MCF 10A (cell line): ENCODE data around the gene STIM1. TPM values are rescaled to one million over a fixed set of nuclear protein-coding genes. Genes with fewer than 3 reads are reported as not detected.

Experiments used
- BruUV-seq: library from RNA; stranded (reverse); fragments of 400-500 nt; replicated peaks from 2 replicates; lab custom pipeline; 2021; lab: Mats Ljungman, UMichigan
- CTCF ChIA-PET: fragments of 300-600 bp; sonication (Branson Sonifier 250); formaldehyde crosslinking; extraction: SDS; loops from one replicate; lab custom pipeline; 2021; ENCODE audit warnings: antibody characterized with exemption, inconsistent platforms; lab: Yijun Ruan, JAX
- POLR2A ChIA-PET: fragments of 300-600, 350-650 bp; sonication (Branson Sonifier 250); formaldehyde crosslinking; extraction: SDS; loops from one replicate; lab custom pipeline; 2020; ENCODE audit warnings: antibody characterized with exemption, inconsistent platforms; lab: Yijun Ruan, JAX
- DNase-seq: peaks from one replicate; pipeline ENCODE4 v3.0.0-alpha.2; 2018; ENCODE audit not compliant: unreplicated experiment
- H3K27ac Mint-ChIP-seq: one replicate; pipeline ENCODE4 v1.8.0; 2022; ENCODE audit warnings: mild to moderate bottlenecking, low read depth, mixed read lengths; ENCODE audit not compliant: unreplicated experiment
- H3K27me3 Mint-ChIP-seq: one replicate; pipeline ENCODE4 v1.8.0; 2022; ENCODE audit warnings: mixed read lengths; ENCODE audit not compliant: insufficient read depth, unreplicated experiment
- H3K36me3 Mint-ChIP-seq: one replicate; pipeline ENCODE4 v1.8.0; 2022; ENCODE audit warnings: mild to moderate bottlenecking, moderate library complexity, mixed read lengths; ENCODE audit not compliant: insufficient read depth, unreplicated experiment
- H3K4me1 Mint-ChIP-seq: one replicate; pipeline ENCODE4 v1.8.0; 2022; ENCODE audit warnings: mixed read lengths; ENCODE audit not compliant: insufficient read depth, unreplicated experiment
- H3K4me3 Mint-ChIP-seq: one replicate; pipeline ENCODE4 v1.8.0; 2022; ENCODE audit warnings: mild to moderate bottlenecking, moderate library complexity, mixed read lengths; ENCODE audit not compliant: unreplicated experiment
- H3K9me3 Mint-ChIP-seq: one replicate; pipeline ENCODE4 v1.8.0; 2022; ENCODE audit warnings: mixed read lengths; ENCODE audit not compliant: unreplicated experiment
- intact Hi-C: fragments of 100-400 bp; cut with micrococcal nuclease; formaldehyde crosslinking; loops from 2 replicates; pipeline ENCODE4 v1.14.1; 2022
- total RNA-seq: library from RNA; stranded (reverse); gene quantifications from 2 replicates; pipeline ENCODE4 v1.2.3, GENCODE V29; 2022
- TF ChIP-seq, protein P1 (sequence below): fragments of 200-600 bp; IDR thresholded peaks from one replicate; pipeline ENCODE4 v1.8.0; 2022; ENCODE audit warnings: antibody characterized with exemption, mild to moderate bottlenecking; ENCODE audit not compliant: unreplicated experiment

Gene STIM1
- total RNA-seq, 1 experiment from 2014 or later: 41.2 TPM

- ChIA-PET POLR2A (interaction anchor here (0.6 to 1.0 kb wide), 4 partner anchors 22 to 98 kb away, joined by 3 to 4 read pairs (median 4); partner anchors contain the start of gene STIM1), CTCF (interaction anchor here (0.5 to 2.7 kb wide), 6 partner anchors 11 to 1074 kb away, joined by 3 to 11 read pairs (median 6); partner anchors contain the start of gene STIM1)
- BruUV-seq: no TSS peak
- H3K27me3 Mint-ChIP-seq: no peaks in the 10 kb centered on the region
- TF ChIP-seq, protein P1, sequence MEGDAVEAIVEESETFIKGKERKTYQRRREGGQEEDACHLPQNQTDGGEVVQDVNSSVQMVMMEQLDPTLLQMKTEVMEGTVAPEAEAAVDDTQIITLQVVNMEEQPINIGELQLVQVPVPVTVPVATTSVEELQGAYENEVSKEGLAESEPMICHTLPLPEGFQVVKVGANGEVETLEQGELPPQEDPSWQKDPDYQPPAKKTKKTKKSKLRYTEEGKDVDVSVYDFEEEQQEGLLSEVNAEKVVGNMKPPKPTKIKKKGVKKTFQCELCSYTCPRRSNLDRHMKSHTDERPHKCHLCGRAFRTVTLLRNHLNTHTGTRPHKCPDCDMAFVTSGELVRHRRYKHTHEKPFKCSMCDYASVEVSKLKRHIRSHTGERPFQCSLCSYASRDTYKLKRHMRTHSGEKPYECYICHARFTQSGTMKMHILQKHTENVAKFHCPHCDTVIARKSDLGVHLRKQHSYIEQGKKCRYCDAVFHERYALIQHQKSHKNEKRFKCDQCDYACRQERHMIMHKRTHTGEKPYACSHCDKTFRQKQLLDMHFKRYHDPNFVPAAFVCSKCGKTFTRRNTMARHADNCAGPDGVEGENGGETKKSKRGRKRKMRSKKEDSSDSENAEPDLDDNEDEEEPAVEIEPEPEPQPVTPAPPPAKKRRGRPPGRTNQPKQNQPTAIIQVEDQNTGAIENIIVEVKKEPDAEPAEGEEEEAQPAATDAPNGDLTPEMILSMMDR: no peak
- H3K27ac Mint-ChIP-seq: no peak overlapping the region
- H3K4me3 Mint-ChIP-seq: no peak overlapping the region
- no peaks in the 10 kb centered on the region for H3K9me3 Mint-ChIP-seq
- H3K36me3 Mint-ChIP-seq: no peaks in the 10 kb centered on the region
- DNase-seq: no peak
- intact Hi-C loops: no loop called here
- H3K4me1 Mint-ChIP-seq: peaks cover 26% of the 10 kb centered on the region
Observed at GRCh38 chr11:3877364-3878257, 22.1 kb downstream of the STIM1 start.

GRCh38 chr11:3878258-3878584, 22.8 kb downstream of the STIM1 start:
- intact Hi-C loops: no loop called here
- no peak overlapping the region for H3K27ac Mint-ChIP-seq
- CTCF ChIA-PET: interaction anchor here (1.2 to 2.7 kb wide), 4 partner anchors 12 to 195 kb away, joined by 3 to 7 read pairs (median 6); partner anchors contain the start of gene STIM1
- H3K9me3 Mint-ChIP-seq: no peaks in the 10 kb centered on the region
- BruUV-seq: no TSS peak
- TF ChIP-seq, protein P1: no peak
- H3K4me1 Mint-ChIP-seq: peaks cover 26% of the 10 kb centered on the region
- no peaks in the 10 kb centered on the region for H3K36me3 Mint-ChIP-seq
- POLR2A ChIA-PET: interaction anchor here (0.6 to 1.0 kb wide), 4 partner anchors 23 to 194 kb away, joined by 3 to 5 read pairs (median 4); partner anchors contain the start of gene STIM1
- H3K4me3 Mint-ChIP-seq: no peak overlapping the region
- no peak for DNase-seq
- no peaks in the 10 kb centered on the region for H3K27me3 Mint-ChIP-seq

- Mint-ChIP-seq H3K4me1 (peaks cover 24% of the 10 kb centered on the region), H3K27me3 (no peaks in the 10 kb centered on the region), H3K36me3 (no peaks in the 10 kb centered on the region), H3K4me3 (no peak overlapping the region), H3K9me3 (no peaks in the 10 kb centered on the region), H3K27ac (peak overlapping the region; percentile 32)
- ChIA-PET POLR2A (no interaction called here), CTCF (interaction anchor here (0.7 to 2.7 kb wide), 5 partner anchors 13 to 193 kb away, joined by 3 to 7 read pairs (median 5); partner anchors contain the start of gene STIM1)
- intact Hi-C loops: no loop called here
- TF ChIP-seq, protein P1: no peak
- no TSS peak for BruUV-seq
- no peak for DNase-seq
Observed at GRCh38 chr11:3879216-3879966, 23.9 kb downstream of the STIM1 start.
